ENCODE results near the gene KCNB1.

Gene KCNB1

DNA sequence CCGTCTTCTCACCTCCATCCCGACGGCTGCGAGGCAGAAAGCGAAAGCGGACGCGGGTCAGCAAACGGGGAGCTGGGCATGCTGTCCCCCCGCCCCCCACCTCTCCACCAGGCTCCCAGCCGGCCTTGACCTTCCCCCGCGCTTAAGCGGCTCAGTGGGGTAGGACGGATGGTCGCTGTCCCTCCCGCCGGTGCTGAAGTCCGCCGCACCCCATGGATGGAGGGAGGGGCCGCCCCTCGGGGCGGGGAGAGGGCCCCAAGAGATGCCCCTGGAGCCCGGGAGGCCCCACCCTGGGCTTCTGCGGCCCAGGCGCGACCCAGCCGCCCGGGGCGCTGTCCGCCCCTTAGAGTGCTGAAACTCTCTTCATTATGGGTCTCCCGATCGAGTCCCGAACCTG, at the start of gene KCNB1:
TSS of gene KCNB1 (minus strand) at position 48 of the 397 bp plus-strand sequence. CDS start 188 bp downstream, outside the sequence.
- DNase-seq (ENCODE audit: low read depth), result no peak

DNA sequence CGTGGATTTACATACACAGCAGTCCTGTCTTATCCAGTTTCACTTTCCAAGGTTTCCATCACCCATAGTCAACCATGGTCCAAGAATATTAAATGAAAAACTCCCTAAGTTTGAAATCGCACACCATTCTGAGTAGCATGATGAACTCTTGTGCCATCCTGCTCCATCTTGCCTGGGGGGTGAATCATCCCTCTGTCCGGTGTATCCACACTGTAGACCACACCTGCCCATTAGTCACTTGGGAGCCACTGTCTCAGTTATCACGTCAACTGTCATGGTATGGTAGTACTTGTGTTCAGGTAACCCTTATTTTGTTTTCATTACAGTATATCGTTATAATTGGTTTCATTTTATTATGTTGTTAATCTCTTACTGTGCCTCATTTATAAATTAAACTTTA, 47.0 kb upstream of the KCNB1 start:
- DNase-seq (ENCODE audit: low read depth), result no peak

DNA sequence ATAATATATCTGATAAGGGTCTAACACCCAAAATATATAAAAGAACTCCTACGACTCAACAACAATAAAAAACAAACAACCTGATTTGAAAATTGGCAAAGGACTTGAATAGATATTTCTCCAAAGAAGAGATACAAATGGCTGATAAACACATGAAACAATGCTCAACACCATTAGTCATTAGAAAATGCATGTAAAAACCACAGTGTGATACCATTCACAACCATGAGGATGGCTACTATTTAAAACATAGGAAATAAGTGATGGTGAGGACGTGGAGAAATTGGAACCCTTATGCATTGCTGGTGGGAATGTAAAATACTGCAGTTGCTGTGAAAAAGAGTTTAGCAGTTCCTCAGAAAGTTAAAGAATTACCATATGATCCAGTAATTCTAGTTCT, 44.1 kb upstream of the KCNB1 start:
- no peak for DNase-seq (ENCODE audit: low read depth)

DNA sequence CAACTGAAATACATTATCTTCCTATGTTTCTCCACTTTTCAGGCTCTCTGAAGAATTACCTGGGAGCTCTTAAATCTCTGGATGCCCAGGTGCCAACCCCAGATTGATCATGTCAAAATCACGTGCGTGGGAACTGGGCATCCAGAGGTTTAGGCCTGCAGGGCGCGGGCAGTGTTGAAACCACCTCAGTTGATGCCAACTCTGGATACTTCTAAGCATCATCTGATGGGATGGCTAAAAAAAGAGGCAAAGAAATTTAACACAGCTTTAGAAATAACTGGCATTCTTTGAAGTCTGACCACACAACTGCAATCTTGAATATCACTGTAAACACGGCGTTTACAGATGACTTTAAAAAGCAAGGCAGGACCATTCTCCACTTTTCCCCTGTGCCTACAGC, 43.6 kb upstream of the KCNB1 start:
- DNase-seq (ENCODE audit: low read depth), result no peak

DNA sequence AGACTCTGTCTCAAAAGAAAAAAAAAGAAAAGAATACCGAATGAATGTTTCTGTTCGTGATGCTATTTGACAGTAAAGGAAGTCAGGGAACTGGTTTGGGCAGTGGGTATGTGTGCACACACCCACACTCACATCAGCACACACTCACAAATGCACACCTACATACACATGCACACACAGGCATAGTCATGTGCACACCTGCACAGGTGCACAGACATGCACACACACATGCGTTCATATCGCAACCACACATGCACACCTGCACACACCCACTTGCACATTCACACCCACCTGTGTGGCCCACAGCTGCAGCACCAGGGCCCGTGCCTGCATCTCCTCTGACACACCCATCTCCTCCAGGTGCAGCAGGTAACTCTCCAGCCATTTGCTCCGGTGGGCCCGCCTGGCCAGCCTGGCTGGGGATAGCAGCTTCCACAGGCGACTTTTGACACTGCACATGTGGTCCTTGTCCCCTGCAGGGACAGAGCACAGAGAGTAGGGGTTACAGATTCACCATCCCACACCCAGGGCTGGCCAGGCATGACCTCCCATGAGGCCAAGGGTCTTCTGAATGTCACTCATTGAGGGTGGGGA, 41.4 kb upstream of the KCNB1 start:
- no peak for DNase-seq (ENCODE audit: low read depth)

DNA sequence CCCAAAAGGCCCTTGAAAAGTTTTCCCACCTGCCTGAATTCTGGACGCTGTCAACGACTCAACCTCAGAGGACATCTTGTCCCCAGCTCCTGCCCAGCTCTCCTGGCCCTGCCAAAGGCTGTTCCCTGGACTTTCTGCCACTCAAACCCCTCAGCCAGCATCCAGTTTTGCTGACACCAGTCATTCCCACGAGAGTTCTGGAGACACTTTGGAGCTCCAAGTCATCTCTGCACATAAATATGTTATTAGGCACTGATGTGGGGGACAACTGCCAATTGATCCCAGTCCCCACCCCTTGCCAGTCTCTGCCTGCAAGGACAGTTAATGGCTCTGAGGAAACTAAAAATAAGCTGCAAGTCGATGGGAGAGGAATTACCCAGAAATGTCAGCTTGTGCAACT, 38.9 kb upstream of the KCNB1 start:
- DNase-seq (ENCODE audit: low read depth), result no peak

DNA sequence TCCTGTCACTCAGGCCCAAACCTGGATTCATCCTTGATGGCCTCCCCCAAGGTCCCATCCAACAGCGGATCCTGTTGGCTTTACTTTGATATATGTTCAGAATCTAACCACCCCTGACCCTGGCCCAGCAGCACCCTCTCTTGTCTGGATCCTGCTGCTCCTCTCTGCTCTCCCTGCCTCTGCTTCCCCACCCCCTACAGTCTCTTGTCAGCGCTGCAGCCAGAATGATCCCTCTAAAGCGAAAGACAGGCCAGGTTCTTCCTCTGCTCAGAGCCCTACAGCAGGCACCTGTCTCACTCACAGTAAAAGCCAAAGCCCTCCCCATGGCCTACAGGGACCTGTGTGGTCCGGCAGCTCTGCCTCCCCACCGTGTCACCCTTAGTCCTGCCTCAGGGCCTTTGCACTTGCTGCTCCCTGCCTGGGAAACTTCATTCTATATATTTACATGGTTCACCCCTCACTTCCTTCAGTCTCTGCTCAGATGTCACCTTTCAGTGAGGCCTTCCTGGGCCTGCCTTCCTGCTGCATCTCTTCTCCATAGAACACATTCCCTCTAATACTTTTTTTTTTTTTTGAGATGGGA, 37.4 kb upstream of the KCNB1 start:
- no peak for DNase-seq (ENCODE audit: low read depth)

DNA sequence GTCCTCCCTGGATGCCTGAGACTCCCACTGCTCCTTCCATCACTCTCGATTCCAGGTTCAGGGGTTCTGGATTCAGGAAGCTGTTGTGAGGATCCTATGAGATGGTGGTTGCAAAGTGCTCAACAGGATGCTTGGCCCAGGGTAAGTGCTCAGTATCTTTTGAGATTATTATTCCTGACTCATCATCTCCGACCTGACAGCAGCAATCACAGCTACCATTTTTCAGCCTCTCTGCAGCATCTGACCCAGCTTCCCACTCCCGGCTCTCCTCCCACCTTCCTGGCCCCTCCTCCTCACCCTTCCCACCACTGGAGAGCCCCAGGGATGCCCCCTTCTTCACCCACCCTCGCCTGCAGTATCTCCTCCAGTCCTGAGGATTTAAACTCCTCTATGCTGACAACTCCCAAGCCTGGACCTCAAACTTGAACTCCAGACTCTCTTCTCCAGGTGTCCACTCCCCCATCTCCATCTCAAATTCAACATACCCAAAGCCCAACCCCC, 36.8 kb upstream of the KCNB1 start:
- no peak for DNase-seq (ENCODE audit: low read depth)

DNA sequence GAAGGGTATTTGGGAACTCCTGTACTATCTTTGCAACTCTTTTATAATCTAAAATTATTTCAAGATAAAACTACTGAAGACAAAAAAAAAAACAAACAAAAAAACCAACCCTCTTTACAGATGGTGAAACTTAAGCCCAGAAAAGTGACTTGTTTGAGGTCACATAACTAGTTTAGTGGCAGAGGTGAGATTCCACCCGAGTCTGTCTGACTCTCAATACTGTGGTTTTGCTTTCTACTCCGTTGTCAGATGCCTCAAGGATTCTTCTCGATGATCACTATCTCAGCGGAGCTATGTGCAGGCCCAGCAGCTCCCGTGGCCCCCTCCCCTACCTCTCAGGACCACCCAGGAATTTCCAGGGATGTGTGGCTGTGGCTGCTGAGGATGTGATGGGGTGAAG, 36.1 kb upstream of the KCNB1 start:
- no peak for DNase-seq (ENCODE audit: low read depth)

DNA sequence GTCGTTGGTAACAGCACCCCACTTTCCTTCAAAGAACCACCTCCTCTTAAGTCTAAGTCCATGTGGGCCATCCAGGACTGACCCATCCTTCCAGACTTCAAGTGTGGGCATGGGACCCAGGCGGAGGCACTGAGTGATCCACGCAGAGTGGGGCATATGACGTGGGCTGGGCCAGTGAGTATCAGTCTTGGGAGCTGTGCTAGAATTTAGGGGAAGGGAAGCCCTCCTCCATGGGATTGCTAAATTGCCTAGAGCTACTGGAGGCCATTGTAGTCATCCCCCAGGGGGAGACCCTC, 35.3 kb upstream of the KCNB1 start:
- no peak for DNase-seq (ENCODE audit: low read depth)

DNA sequence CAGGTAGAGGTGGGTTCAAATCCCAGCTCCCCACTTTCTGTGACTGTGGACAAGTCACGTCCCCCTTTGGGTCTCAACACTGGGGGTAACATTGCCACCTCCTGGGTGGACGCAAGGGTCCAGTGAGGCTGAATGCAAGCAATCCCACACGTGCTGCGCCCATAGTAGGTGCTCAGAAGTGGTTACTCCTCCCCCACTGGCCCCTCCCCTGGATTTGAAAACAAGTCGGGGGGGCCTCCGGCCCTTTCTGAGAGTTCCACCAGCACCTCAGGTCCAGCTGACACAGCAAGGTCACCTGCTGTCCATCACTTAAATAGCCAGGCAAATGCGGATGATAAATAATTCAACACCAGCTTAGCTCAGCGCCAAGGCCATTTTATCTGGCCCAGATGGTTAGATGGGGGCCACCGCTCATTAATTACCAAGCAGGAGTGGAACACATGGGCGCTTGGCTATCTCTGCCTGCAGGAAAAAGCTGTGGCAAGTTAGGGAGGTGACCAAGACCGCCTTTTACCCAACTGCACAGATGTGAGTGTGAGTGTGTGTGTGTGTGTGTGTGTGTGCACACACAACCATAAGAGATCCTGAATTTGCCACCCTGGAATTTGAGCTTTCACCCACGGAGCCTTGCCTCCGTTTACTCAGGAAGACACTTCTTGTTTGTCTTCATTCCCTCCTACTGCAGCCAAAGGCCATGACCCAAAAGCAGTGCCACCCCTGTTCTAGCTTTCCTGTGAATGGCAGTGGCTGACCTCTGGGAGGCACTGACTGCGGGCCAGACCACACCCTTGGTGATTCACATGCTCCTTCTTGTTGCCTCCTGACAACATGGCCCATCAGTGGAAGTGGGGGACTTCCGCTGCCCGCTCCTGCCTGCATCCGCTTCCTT, 34.7 kb upstream of the KCNB1 start:
- no peak for DNase-seq (ENCODE audit: low read depth)

DNA sequence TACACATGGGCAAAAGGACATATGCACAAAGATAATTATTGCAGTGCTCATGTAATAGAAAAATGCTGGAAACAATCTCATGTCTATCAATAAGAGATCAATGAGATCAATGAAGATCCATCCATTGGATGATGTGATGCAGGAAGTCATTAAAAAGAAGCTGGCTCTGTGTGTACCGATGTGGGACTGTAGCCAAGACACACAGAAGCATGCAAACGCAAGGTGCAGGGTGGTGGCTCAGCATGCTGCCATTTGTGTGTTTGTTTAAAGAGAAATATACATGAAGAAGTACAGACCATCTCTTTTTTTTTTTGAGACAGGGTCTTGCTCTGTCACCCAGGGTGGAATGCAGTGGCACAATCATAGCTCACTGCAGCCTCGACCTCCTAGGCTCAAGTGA, 33.1 kb upstream of the KCNB1 start:
- DNase-seq (ENCODE audit: low read depth), result no peak

DNA sequence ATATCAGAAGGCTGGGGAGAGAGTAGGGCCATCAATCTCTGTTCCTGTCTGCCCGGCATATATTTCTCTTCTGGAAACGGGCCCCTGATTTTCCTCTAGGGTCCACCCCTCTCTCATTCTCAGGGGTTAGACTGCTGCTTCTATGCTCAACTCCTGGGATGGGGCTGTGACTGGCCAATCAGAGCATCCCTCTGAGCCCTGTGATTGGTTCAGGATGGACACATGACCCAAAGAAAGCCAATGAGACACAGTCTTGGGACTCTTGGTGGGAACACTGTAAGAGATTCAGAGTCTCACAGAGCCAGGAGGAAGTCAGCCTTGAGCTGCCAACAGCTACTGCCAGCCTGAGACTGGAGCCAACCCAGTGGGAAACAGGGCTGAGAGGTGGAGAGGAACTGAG, 31.0 kb upstream of the KCNB1 start:
- DNase-seq (ENCODE audit: low read depth), result no peak

DNA sequence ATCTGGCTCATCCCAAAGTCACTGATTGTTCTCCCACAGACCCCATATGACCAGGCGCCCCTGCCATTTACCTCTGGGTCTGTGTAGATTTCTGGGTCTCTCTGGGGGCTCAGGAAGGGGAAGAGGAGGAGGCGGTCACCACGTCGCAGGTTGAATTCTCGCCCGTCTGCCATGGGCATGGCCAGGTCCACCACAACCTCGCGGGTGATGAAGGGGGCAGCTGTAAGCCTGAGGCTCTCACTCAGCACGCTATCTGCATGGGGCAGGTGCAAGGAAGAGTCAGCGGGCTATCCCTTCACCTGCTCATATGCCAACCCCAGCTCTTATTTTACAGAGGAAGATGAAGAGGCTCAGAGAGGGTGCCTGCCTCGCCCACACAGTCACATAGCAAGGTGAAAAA, 30.5 kb upstream of the KCNB1 start:
- no peak for DNase-seq (ENCODE audit: low read depth)

DNA sequence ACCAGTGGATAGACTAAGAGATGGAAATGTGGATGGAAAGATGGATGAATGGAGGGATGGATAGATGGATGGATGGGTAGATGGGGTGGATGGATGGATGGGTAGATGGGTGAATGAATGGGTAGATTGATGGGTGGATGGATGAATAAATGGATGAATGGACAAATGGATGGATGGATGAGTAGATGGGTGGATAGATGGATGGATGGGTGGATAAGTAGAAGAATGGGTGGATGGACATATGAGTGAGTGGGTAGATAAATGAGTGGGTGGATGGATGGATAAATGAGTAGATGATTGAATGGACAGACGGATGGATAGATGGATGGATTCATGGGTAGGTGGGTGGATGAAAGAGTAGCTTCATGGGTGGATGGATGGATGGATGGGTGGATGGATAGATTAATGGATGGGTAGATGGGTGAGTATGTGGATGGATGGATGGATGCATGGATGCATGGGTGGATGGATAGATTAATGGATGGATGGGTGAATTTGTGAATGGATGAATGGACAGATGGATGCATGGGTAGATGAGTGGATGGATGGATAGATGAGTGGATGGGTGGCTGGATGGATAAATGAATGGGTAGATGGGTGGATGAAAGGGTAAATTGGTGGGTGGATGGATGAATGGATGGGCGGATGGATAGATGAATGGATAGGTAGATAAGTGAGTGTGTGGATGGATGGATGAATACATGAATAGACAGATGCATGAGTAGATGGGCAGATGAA, 29.5 kb upstream of the KCNB1 start:
- DNase-seq (ENCODE audit: low read depth), result no peak

DNA sequence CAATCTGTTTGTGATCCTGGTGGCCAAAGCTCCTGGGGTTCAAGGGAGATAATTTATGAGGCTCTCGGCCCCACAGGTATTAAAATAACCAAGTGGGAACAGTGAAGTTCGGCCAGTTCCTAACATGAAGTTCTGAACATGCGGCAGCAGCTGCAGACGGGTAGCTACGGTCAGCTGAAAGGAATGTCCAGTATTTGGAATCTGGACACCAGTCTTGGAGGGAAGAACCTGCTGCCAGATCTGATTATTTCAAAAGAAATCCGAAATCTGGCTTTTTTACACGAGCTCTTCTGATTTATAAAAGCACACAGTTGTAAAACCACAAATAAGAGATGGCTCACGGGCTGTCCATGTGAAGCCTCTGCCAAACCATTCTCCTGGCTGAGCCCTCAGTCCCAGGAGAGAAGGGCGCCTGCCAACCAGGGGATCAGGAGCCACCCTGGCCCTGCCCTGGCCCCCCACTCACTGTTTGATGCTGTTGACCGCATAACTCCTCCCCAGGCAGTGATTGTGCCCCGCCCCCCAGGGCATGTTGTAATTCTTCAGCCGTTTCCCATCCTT, 28.2 kb upstream of the KCNB1 start:
- peak; percentile 72 for DNase-seq (ENCODE audit: low read depth)

DNA sequence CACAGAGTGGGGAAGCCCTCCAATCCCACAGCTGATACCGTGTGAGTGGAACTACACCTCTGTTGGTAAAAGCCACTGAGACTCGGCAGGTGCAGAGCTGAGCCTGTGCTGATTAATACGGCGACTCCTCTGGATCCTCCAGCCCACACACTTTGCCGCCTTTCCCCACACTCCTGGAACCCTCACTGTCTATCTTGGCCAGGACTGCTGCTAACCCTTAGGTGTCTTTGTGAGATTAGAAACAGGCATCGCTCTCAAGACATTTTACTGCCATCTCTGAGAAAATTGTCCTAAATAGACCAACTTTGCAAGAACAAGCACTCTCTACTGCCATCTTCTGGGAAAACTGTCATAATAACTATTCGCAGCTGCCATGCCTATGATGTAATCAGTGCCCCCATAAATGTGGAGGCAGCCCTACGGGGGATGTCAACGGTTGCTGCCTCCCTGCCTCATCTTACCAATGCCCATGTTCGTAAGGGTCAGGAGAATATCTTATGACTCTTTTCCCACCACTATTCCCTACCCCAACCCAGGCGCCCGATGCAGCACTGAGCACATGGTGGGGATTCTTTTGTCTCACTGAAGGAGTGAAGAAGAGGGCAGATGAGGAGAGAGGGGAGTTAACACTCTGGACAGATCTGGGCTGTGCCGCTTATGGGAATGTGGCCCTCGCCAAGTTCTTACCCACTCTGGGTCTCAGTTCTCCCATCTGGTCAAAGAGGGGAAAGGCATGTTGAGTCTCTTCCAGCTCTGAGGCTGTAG, 26.1 kb upstream of the KCNB1 start:
- DNase-seq (ENCODE audit: low read depth), result no peak

DNA sequence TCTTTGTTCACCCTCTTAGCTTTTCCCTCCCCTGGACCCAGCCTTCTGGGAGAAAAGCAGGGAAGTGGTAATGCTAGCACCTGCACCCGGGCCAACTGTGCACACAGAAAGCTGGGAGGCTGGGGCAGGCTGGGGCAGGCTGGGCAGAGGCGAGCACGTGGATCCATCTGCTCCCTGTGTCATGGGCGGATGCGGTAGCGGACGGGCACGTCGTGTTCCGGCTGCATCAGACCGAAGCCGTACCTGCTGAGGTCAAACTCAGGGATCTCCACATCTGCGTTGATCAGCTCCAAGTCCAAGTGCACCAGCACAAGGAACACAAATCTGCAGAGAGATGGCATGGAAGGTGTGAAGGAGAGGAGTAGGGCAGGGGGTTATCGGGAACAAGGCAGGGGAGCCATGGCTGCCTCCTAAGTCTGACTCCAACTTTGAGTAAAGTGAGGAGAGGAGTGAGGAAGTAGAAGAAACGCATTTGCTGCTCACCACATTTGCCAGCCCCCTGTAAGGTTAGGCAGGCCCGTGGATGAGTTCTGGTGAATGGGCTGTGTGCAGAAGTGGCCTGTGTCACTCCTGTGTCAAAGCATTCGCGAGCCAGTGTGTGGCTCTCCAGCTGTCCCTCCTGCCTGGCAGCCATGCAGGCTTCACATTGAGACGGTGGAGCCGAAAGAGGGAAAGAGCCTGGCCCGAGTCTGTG, 25.4 kb upstream of the KCNB1 start:
- no peak for DNase-seq (ENCODE audit: low read depth)

DNA sequence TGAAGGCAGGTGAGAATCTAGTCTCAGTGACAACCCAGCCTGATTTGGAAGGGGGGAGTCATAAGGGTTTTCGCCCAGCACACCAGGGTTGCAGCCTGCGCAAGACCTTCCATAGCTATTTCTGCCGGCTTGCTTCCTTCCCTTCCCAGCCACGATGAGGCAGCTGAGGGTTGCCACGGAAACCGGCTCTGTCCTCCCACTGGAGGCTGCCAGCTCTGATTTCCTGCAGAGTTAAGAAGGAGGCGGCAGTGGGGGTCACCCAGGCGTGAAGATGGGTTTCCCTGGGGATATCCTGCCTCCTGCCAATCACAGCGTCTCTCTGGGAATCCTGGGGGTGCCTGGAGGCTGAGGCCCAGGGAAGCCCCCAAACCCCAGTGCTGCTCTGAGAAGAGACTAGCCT, 23.1 kb upstream of the KCNB1 start:
- DNase-seq (ENCODE audit: low read depth), result peak; percentile 46

DNA sequence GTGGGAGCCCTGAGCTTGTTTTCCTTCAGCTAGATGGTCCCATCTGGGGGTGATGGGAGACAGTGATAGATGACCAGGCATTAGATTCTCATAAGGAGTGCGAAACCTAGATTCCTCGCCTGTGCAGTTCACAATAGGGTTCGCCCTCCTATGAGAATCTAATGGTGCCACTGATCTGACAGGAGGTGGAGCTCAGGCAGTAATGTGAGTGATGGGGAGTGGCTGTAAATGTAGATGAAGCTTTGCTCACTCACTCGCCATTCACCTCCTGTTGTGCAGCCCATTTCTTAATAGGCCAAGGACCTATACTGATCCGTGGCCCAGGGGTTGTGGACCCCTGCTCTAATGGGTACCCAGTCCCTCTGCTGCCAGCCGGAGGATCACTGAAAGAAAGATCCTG, 20.7 kb upstream of the KCNB1 start:
- DNase-seq (ENCODE audit: low read depth), result no peak

DNA sequence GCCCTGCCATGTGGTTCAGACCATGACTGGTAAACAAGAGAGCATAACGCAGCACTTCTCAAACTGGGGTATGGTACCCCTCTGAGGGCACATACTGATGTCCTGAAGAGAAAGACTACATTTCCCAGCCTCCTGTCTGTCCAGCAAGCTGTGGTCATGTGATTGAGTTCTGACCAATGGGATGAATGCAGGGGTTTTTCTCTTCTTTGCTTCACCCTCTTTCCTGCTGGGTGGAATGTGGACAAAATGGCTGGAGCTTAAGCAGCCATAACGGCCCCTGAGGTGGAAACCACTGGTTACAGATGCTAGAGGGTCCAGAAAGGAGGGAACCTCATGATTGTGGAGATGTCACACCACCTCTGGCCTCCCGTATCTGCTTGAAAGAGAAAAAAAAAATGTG, 19.4 kb upstream of the KCNB1 start:
- DNase-seq (ENCODE audit: low read depth), result peak; percentile 4

All from non-pigmented ciliary epithelial cell (primary cell).